Astrocyte of the cerebellum (primary cell): Measurements from ENCODE around the gene NPR2.

Experiments
- DNase-seq: peaks from one replicate; pipeline ENCODE4 v3.0.0-alpha.2; 2011; ENCODE audit warnings: low read depth
- H3K4me3 ChIP-seq: 2 replicates; pipeline ENCODE4 v1.5.1; 2011; ENCODE audit warnings: mild to moderate bottlenecking, low read depth, low read length, moderate library complexity
- CTCF ChIP-seq: IDR thresholded peaks from 2 replicates; pipeline ENCODE4 v1.5.1; 2012; ENCODE audit warnings: low read length, low read depth, moderate library complexity, mild to moderate bottlenecking; ENCODE audit errors: missing control alignments
- in situ Hi-C: cut with HindIII; loops from 2 replicates; pipeline ENCODE4 v1.10.0; 2017; ENCODE audit warnings: low sequenced_read_pairs

The NPR2 gene

DNA sequence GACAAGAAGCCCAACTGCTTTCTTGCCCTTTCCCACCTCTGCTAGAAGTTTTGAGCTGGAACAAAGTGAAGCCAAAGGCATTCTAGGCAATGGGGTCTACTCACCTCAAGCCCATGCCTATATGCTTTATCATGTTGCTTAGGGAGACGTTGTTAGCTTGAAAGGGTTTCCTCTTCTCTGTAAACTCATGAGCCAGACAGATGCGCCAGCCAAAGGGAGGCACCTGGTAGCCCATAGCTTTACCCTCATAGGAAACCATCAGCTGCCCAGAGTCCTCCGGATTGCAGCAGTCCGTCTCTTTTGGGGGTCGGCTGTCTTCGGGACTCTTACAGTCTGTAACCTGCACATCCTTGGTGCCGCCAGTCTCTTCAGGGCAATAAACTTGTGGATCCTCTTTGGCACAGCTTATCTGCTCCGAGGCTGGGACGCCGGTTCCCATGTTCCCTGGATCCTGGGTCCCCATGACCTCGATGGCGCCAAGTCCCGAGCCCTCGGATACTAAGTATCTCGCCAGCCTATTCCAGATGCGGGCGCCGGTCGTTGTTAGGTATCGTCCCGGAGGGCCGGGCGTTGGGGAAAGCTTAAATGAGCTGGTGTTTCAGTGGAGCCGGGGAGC, 43.0 kb upstream of the NPR2 start:
- DNase-seq, result no peak
- TF ChIP-seq CTCF, result no peak
- in situ Hi-C loops, result loop anchor here (5.0 kb wide), 1 partner anchor 64 kb away; the partner anchor contains the start of gene SPAG8
- peak overlapping the region; percentile 86 for H3K4me3 ChIP-seq

DNA sequence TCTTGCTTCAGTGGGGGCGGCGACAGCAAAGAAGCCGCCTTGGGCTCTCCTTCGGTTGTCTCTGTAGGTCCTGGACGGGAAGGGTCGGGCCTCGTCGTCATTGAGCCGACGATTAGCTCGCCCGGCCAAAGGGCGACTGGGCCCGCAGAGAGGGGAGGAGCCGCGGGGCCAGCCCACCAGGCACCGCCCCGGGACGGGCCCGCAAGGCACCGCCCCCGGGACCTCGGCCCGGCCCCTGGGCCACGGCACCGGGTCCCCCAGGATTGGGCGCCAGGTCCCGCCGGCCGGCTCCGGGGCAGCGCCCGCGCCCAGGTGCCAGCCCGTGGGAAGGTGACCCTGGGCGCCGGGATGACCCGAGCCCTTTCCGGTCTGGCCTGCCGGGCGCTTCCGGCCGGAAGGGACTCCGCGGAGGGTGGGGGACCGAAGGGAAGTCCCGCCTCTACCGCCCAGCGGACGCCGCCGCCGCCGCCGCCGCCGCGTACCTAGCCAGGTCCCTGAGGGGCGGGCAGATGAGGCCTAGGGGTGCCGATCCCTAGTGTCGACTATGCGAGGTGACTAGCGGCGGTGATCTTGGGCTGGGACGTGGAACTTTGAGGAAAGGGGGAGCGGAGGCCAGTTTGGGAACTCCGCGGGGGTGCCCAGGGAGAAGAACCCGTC, 42.4 kb upstream of the NPR2 start, which contains the start of the genes GBA2 and RGP1:
Gene GBA2 (minus strand): TSS at position 371 of the 657 bp plus-strand sequence. CDS start 524 bp downstream, outside the sequence.
Gene RGP1 (plus strand): TSS at position 430 of the 657 bp plus-strand sequence. CDS start 469 bp downstream, outside the sequence.
- H3K4me3 ChIP-seq, result peak within 1 kb of the TSS; percentile 86
- DNase-seq, result no peak
- in situ Hi-C loops, result loop anchor here (5.0 kb wide), 1 partner anchor 63 kb away; the partner anchor contains the start of gene SPAG8
- TF ChIP-seq CTCF, result no peak

- H3K4me3 ChIP-seq, result peak overlapping the region; percentile 86
- no peak for DNase-seq
- in situ Hi-C loops, result loop anchor here (5.0 to 25.0 kb wide), 2 partner anchors 63 to 138 kb away; partner anchors contain the start of gene SPAG8
- TF ChIP-seq CTCF, result no peak
These were observed 41.7 kb upstream of the NPR2 start for GRCh38 chr9:35749515-35750255.

DNA sequence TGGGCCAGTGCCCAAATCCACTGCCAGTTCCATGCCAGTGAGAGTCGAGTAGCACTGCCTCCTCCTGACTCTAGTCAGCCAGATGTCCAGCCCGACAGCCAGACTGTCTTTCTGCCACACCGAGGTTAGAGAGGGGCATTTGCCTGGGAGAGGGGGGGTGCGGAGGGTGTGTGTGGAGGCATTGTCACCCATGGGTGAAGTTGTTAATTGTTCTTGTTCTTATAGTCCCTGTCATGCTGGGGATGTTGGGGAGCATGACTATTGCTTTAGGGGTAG, 41.2 kb upstream of the NPR2 start:
- DNase-seq, result no peak
- TF ChIP-seq CTCF, result no peak
- in situ Hi-C loops, result loop anchor here (25.0 kb wide), 1 partner anchor 137 kb away; no protein-coding TSS in a partner anchor
- peak overlapping the region; percentile 86 for H3K4me3 ChIP-seq

DNA sequence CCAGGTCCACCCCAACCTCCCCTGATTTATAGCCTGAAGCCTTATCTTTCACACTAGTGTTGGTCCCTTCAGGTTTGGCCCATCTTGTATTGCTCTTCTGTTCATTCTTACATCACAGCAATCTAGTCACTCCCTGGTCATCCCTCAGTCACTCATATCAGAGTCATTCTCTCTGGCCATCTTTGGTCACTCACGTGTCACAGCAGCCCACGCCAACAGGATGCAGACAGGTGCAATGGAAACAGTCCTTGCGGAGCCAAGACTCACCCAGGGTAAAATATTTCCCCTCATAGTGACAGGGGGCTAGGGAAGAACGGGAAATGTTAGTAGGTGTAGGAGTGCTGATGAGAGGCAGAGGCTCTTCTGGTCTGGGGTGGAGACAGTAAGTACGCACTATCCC, 37.9 kb upstream of the NPR2 start:
- TF ChIP-seq CTCF, result no peak
- DNase-seq, result no peak
- H3K4me3 ChIP-seq, result no peak overlapping the region
- in situ Hi-C loops, result loop anchor here (25.0 kb wide), 1 partner anchor 134 kb away; no protein-coding TSS in a partner anchor

GRCh38 chr9:35754264-35754663, 37.1 kb upstream of the NPR2 start, which contains the start of gene MSMP:
Gene MSMP (minus strand): TSS chr9:35754276. CDS start chr9:35754129, 147 bp downstream.
- DNase-seq, result no peak
- H3K4me3 ChIP-seq, result no peak within 1 kb of the TSS
- TF ChIP-seq CTCF, result no peak
- in situ Hi-C loops, result loop anchor here (25.0 kb wide), 1 partner anchor 133 kb away; no protein-coding TSS in a partner anchor
